Measurements from ENCODE around the gene PTGDR. TPM values are rescaled to one million over a fixed set of nuclear protein-coding genes. Genes with fewer than 3 reads are reported as not detected.

Gene PTGDR
- total and polyA plus RNA-seq, 12 donors: 0.17 to 1.9 (median 0.47) TPM

DNA sequence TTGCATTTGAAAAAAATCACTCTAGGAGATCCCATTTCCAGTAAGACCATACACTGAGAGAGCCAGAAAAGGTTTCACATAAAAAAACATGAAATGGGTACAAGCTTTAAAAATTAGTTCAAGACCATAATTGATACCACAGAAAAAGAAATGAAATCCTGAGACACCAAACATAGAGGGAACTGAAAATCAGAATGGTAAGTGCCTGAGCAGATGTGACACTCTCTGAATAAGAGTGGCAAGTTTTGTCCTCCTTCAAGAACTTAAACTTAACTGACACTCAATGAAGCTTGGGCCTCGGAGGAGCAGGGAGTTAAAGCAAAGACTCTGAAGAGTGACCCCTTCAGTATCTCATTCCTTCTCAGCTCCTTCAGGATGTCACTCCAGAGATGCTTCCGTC is 23.2 kb upstream of the PTGDR start:
- H3K4me3 ChIP-seq: no peak overlapping the region
- 62 to 75% methylated on average over 2 of the region's 2 CpGs for WGBS, 2 donors
- intact Hi-C loops (cut with DNase I): no loop called here

DNA sequence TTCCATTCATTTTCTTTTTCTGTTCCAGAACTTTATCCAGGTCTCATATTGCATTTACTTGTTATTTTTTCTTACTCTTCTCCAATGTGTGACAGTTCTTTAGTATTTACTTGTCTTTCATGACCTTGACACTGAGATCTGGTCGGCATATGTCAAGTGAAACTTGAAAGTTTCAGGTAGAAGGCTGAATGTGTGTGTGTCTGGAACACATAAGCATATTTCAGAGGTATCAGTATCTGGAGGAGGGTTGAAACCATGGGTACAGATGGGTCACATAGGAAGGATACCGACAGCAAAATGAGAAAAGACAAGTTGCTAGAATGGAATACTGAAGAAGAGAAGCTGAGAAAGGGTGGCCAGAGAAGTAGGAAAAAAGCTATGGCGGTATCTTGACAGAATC is 22.5 kb upstream of the PTGDR start:
- TF ChIP-seq, protein P1, sequence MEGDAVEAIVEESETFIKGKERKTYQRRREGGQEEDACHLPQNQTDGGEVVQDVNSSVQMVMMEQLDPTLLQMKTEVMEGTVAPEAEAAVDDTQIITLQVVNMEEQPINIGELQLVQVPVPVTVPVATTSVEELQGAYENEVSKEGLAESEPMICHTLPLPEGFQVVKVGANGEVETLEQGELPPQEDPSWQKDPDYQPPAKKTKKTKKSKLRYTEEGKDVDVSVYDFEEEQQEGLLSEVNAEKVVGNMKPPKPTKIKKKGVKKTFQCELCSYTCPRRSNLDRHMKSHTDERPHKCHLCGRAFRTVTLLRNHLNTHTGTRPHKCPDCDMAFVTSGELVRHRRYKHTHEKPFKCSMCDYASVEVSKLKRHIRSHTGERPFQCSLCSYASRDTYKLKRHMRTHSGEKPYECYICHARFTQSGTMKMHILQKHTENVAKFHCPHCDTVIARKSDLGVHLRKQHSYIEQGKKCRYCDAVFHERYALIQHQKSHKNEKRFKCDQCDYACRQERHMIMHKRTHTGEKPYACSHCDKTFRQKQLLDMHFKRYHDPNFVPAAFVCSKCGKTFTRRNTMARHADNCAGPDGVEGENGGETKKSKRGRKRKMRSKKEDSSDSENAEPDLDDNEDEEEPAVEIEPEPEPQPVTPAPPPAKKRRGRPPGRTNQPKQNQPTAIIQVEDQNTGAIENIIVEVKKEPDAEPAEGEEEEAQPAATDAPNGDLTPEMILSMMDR (IDR thresholded peaks at IDR 0.05): no peak
- ATAC-seq (no peak), DNase-seq (no peak)
- no peak overlapping the region for H3K4me3 ChIP-seq
- no peaks in the 10 kb centered on the region for H3K36me3 ChIP-seq
- intact Hi-C loops (cut with DNase I): no loop called here
- peaks cover 0 to 5% (median 0%) of the 10 kb centered on the region in 7 donors for H3K27me3 ChIP-seq
- 88 to 97% methylated on average over 3 of the region's 3 CpGs for WGBS, 2 donors
- peaks cover 0 to 7% (median 0%) of the 10 kb centered on the region in 9 donors for H3K4me1 ChIP-seq
- no peak overlapping the region for H3K27ac ChIP-seq
- no peaks in the 10 kb centered on the region for H3K9me3 ChIP-seq

More for the DNA sequence above, 23.2 kb upstream of the PTGDR start:
- Histone ChIP-seq H3K4me1 (peaks cover 0 to 7% (median 0%) of the 10 kb centered on the region in 9 donors), H3K9me3 (no peaks in the 10 kb centered on the region), H3K36me3 (no peaks in the 10 kb centered on the region), H3K27me3 (peaks cover 0 to 5% (median 0%) of the 10 kb centered on the region in 7 donors), H3K27ac (no peak overlapping the region)
- DNase-seq (no peak), ATAC-seq (no peak)
- TF ChIP-seq, protein P1 (IDR thresholded peaks at IDR 0.05): no peak

DNA sequence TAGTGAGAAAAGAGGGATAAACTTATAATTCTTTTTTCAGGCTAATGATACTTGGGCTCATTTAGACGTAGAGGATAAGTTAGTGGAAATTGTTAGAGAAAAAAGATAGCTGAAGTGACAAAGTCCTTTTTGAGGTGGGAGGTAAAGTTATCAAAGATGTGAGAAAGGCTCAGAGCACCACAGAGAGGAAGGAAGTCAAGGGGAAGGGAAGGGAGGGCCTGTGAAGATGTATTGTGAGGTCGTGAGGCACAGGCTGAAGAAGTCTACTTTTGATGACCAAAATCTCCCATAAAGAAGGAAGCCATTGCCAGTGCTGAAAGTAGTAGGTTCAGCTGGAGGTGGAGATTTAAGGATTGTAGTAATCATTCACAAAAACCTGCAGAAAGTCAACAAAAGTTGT is 19.4 kb upstream of the PTGDR start:
- ATAC-seq: no peak
- 61 to 68% methylated on average over 2 of the region's 2 CpGs for WGBS, 2 donors
- TF ChIP-seq, protein P1 (IDR thresholded peaks at IDR 0.05): no peak
- Histone ChIP-seq H3K27ac (peak overlapping the region in 1 of 10 donors; percentile 11), H3K4me1 (no peaks in the 10 kb centered on the region), H3K27me3 (no peaks in the 10 kb centered on the region), H3K36me3 (no peaks in the 10 kb centered on the region), H3K9me3 (no peaks in the 10 kb centered on the region), H3K4me3 (no peak overlapping the region)
- DNase-seq: no peak
- intact Hi-C loops (cut with DNase I): no loop called here

DNA sequence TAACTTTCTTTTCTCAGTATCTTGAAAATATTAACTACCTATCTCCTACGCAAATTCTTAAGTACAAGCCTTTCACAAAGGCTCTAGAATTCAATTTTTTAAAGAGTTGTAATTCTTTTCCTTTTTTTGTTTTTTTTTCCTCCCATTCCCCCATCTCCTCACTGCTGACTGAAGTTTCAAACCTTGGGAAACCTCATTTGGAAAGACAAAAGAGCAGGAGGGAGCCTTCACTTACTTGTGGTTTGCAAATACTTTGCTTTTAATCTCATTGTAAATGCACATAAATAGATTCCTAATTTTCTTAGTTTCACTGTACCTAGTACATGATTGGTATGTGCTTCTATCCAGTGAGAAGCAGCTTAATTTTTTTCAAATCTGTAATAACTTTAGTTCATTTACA is 15.8 kb upstream of the PTGDR start:
- WGBS, 2 donors: 76 to 88% methylated on average over 1 of the region's 1 CpG

More for the DNA sequence above, 15.8 kb upstream of the PTGDR start:
- no peaks in the 10 kb centered on the region for H3K9me3 ChIP-seq
- TF ChIP-seq, protein P1 (IDR thresholded peaks at IDR 0.05): no peak
- no peak overlapping the region for H3K4me3 ChIP-seq
- no peaks in the 10 kb centered on the region for H3K27me3 ChIP-seq
- no peaks in the 10 kb centered on the region for H3K4me1 ChIP-seq
- H3K27ac ChIP-seq: no peak overlapping the region
- H3K36me3 ChIP-seq: no peaks in the 10 kb centered on the region
- intact Hi-C loops (cut with DNase I): no loop called here
- ATAC-seq: no peak
- DNase-seq: no peak
